NK-92 treated with Interleukin-12 subunit alpha and Interleukin-12 subunit beta, amount 100 ng/mL, for 24 hours (cell line): ENCODE data around the gene MOCS2.
"Not testable (repeated sequence)": the region's sequence is repeated elsewhere in the genome, so short reads cannot be mapped to it uniquely, and the experiment has no call there.

Source experiments
- DNase-seq: peaks from one replicate; lab custom pipeline; 2025; lab: John Stamatoyannopoulos, UW

The MOCS2 gene

DNA sequence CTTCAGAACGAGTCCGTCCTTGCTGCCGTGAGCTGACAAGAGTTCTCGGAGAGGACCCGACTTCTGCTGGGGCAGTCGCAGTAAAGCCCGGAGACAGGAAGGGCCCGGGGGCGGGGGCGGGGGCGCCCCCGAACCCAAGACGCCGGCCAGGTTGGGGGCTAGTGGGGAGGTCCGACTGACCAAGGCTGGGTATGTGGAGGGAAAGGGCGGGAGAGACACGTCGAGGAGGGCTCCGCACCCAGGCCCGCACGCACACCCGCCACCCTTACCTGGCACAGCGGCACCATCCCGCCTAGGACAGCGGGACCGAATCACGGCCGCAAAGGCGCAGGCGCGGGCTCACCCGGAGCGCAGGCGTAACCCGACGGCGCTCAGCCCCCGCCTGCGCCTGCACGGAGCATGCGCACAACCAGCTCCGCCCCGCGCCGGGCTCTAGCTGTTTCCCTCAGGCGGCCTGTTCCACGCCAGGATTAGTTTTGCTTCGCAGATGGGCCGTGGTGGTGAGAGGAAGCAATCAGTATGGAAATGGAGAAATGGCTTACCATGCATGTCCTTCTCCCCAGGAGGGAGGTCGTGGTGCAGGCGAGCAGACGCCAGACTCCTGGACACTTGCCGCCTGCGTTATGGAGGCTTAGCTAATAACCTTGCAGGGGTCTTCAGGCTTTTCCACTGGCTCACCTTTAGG is at the start of gene MOCS2:
Gene MOCS2, minus strand, starts transcription at position 315 of the 685 bp plus-strand sequence. CDS start 2,583 bp downstream, outside the sequence.
- peak; percentile 86 for DNase-seq

DNA sequence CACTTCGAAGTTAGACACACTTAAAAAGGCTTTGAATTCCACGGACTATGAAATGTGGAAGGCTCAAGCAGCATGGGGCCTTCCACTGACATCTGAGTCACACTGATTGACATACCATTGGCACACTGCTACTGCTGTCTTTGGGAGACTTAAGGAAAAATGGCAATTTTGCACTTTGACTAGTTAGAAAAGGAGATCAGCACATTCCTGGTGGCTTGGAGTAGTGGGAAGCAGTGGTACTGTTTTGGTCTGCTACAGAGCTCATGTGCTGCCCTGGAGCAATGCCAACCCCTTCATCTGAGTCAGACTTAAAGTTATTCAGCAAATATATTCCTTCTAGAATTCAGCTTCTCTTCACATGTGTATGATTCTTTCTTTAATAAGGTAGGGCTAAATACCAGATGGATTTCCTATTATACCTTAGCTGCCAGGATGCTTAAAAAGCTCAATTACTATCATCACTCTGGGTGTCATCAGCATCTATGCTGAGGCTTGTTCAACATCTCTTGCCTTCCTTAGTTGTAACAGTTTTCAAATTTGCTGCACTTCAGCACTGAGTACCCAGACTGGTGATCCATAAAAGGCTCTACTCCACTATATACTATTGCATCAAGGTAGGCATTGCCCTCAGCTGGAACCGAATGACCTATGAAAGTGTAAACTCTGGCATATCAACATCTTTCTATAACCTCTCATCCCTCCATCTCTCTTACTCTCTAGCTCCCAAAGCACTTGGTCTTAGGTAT is 42.3 kb upstream of the MOCS2 start:
- no peak for DNase-seq

DNA sequence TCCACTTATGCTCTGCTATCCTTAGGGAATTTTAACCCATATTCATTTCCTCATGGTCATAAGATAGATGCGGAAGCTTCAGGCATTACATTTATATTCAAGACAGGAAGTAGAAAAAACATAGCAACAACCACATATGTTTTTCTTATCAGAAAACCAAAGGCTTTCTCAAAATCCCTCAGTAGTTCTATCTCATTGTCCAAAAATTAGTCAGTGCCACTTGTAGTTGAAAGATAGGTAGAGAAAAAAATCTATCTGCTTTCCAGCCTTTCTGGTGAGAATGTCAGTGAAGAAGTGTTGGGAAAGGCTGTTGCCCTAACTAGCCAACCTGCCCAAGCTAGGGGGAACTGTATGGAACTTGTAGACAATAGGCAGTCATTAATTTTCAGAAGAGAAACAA is 23.5 kb upstream of the MOCS2 start:
- DNase-seq: no peak

DNA sequence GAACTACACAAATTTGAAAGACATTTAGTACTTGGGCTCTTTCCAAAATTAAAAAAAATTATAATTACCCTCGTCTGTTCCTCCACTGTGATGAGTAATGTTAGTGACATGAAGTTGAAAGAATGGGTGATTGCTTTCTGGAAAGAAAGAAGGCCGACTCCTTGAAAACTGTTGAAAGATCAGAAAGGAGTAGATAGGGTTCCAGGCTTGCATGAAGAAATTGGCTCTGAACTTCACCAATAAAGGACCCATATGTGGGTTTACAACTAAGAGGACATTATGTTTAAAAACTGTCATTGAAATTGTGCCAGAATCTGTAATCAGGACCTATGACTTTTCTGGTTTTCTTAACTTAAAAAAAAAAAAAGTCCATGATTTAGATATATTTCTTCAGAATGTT is 20.7 kb upstream of the MOCS2 start:
- DNase-seq: no peak

DNA sequence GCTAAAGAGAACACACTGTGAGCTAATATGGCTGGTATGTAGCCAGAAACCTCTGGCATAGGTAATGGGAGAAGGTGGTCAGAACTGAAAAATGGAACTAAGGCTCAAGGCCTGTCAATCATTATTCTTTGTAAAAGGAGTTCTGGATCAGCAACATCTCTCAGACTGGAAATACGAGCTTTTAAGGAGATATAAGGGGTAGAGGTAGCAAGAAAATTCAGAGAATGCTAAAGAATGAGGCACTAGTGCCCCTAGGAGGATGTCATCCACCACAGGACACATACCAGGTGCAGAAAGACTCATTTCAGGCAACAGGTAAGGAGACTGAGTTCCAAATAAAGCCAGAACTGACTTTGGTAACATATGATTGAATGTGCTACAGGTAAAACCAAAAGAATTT is 18.9 kb upstream of the MOCS2 start:
- DNase-seq: no peak

DNA sequence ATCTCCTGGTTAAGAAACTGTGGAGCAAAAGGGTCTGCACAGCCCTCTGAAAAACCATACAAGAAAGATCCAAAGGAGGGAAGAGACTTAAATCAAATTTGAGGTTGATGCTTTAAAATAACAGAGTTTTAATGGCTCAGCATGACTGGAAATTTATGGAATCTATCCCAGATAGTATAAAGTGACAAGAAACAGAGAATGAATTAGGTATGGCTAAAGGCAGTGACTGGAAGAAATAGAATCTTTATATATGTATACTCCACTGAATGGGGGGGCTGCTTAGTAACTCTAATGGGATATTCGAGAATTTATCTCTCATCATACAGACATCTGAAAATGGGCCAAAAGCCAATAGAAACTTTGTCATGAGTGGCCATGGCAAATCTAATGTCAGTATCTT is 17.6 kb upstream of the MOCS2 start:
- no peak for DNase-seq

DNA sequence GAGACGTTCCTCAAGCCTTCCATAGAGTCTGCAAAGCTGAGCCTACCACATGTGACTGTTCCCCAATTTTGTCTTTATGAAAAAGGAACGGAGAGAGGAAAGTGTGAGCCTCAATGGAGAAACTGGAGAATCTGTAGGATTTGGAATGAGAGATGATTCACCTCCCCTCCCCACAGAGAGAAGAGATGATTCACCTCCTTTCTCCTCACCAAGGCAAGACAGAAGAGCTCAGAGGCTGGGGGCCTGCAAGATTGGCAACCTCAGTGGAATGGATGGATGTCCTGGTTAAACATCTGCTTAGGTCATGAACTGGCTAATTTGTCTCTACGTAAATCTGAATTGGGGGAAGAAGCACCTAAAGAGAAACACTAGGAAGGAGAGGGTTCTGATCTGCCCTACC is 17.0 kb upstream of the MOCS2 start:
- no peak for DNase-seq

- DNase-seq: no peak
Observed at GRCh38 chr5:53123702-53124101, 14.1 kb upstream of the MOCS2 start.

DNA sequence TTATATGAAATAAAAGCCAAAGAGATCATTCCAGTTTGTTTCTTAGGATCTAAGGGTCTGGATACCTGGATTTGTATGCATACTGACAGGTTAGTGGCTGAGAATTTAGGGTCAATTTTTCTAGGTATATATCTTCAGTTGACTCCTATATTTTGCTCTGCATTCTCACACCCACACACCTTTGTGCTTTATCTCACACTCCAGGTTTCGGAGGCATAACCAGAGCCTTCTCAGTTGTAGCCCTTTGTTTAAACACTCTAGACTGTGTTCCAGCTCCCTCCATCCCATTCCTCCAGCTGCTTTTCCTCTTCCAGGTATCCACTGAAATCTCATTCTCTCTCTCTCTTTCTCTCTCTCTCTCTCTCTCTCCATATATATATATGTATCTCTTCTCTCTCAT is 10.6 kb upstream of the MOCS2 start:
- DNase-seq: no peak

DNA sequence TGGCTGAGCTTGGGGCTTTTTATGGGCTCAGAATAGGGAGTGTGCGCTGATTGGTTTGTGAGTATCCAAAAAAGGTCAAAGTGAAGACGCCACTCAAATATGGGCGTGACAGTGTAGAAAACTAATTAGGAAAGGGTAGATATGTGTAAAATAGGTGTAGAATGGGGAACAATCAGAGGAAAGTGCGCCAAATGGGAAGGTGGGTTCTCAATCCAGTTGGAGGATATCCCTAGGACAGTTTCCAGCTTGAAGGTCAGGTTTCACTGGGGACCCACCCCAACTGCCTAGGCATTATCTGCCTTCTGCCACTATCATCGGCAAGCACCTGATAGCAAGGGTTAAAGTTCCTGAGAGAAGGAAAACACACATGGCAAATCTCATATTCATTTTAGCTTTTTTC is 9.3 kb upstream of the MOCS2 start:
- DNase-seq: no peak

DNA sequence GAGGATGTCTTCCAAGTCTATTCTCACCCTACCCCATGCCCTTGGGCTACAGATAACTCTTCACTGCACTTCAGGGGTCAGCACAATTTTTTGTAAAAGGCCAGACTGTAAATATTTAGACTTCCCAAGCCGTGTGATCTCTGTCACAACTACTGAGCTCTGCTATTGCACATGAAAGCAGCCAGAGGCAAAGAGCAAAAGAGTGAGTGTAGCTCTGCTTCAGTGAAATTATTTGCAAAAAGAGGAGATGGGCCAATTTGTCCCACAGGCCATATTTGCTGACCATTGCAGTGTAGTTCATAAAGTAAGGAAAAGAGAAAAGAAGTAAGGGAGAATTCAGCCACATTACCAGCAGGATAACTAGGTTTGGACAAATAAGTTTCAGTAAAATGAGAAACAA is 7.0 kb upstream of the MOCS2 start:
- DNase-seq: no peak

GRCh38 chr5:53114988-53115387 is 5.4 kb upstream of the MOCS2 start:
- no peak for DNase-seq

GRCh38 chr5:53113947-53114346 is 4.4 kb upstream of the MOCS2 start:
- no peak for DNase-seq

DNA sequence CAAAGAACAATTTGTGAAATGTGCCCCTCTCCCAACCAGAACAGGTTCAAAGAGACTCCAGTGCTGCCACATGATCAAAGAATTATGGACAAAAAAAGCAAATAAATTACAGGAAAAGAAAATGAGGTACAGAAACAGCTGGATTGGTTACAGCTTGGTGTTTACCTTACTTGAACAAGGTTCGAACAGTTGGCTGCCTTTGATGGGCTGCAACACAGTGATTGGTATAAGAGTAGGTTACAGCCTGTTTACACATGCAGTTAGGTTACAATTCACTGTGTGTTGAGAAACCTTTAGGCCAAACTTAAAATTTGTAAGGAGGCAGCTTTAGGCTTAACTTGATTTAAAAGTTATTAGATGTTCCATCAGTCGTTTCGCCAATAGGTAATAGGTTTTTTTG is 3.4 kb upstream of the MOCS2 start:
- no peak for DNase-seq

DNA sequence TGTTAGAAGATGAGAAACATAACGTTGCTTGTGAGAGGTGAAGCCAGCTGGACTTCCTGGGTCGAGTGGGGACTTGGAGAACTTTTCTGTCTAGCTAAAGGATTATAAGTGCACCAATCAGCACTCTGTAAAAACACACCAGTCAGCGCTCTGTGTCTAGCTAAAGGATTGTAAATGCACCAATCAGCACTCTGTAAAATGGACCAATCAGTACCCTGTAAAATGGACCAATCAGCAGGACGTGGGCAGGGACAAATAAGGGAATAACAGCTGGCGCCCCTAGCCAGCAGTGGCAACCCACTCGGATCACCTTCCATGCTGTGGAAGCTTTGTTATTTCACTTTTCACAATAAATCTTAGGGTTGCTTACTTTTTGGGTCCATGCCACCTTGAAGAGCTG is 2.8 kb upstream of the MOCS2 start:
- DNase-seq: not testable (repeated sequence)

DNA sequence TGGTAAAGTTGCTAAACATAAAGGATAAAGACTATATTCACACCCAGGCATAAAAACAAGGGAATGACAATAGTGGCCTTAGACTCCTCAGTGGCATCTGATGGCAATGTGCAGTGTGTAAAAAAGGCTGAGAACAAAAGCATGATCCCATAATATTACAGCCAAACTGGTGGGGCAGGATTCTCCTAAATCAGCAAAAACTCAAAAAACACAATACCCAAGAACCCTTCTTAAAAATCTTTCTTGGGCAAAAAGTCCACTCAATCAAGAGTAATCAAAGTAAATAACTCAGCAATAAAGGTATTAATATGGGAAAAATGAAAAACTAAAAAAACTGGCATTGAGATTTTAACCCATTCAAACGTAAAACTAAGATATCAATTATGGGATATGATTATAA is 1.6 kb upstream of the MOCS2 start:
- no peak for DNase-seq

DNA sequence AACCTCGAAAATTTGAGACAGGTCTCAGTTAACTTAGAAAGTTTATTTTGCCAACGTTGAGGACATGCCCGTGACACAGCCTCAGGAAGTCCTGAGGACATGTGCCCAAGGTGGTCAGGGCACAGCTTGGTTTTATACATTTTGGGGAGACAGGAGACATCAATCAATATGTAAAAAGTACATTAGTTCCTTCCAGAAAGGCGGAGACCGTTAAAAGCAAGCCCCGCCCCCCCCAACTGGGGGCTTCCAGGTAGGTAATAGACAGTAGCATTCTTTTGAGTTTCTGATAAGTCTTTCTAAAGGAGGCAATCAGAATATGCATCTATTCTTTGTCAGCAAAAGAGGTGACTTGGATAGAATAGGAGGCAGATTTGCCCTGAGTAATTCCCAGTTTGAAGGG is 599 bp upstream of the MOCS2 start:
- no peak for DNase-seq

DNA sequence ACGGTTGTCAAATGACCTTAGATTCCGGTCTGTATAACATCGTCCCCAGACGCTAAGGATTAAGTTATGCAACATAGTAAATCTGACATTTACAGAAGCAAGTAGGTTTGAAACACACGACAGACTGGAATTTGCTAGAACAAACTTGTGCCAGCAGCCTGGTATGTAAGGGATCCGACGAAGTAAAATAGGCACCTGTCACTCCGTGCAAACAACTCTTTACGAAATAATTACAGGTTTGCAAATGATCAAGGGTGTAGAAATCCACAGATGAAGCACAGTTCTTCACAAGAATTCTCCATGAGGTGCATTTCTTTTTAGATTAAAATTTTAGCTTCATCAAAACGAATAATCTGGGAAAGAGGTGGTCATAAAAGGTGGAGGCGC is 508 bp downstream of the MOCS2 start:
- no peak for DNase-seq

- DNase-seq: no peak
Observed at GRCh38 chr5:53105611-53106300, 3.8 kb downstream of the MOCS2 start.

- DNase-seq: no peak
Observed at GRCh38 chr5:53100606-53101005, 9.0 kb downstream of the MOCS2 start.

- DNase-seq: no peak
Observed at GRCh38 chr5:53099546-53099945, 10.0 kb downstream of the MOCS2 start.

- DNase-seq: peak; percentile 9
Observed at GRCh38 chr5:53095931-53096525, 13.5 kb downstream of the MOCS2 start.

- DNase-seq: no peak
Observed at GRCh38 chr5:53095217-53095616, 14.3 kb downstream of the MOCS2 start.
